AML-193 (cell line): ENCODE measurements around the gene LPP.

ENCODE experiments used
- DNase-seq, 2 experiments: peaks; one replicate each; lab custom pipeline; 2025; lab: John Stamatoyannopoulos, UW

The LPP gene

DNA sequence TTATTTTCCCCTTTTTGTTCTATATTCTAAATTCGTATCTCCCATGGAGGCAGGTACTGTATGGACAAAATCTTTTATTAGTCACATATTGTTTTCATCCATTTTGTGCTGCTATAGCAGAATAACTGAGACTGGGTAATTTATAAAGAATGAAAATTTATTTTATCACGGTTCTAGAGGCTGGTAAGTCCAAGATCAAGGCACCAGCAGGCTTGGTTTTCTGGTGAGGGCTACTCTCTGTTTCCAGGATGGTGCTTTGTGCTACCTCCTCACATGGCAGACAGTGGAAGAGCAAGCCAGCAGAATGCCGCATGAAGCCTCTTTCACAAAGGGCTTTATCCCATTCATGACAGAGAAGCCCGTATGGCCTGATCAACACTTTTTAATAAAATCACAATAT, 595.9 kb downstream of the LPP start:
- no peak for DNase-seq

DNA sequence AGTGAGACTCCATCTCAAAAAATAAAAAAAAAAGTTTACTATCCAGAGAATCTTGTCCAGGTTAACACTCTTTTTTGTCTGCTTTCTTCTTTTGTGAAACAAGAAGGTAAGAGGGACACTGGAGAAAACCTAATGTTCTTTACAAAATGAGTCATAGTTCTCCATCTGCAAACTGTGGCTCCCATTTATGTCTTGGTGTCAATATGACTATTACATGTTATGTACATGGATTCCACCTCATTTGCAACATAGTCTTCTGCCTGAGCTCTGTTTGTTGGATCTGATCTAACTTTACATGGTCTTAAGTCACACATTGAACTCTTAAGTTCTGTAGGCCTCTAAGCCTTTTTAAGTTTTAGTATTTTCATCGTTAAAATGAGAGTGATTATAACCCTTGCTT, 596.7 kb downstream of the LPP start:
- no peak for DNase-seq

DNA sequence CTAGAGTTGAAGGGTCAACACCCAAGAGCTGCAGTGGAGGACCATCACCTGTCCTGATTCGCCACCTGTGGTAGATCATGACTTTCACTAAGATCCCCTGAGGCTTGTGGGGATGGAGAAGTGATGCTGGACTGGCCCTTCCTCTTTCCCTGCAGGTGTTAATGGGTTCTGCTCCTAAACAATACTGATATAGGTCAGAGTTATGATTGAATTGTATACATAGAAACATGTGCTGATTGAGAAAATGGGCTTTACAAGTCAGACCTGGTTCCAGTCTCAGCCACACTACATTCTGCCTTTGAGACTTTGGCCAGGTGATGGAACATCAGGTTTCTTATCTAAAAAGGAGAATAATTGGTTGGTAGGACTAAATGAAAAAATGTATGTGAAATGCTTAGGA, 598.9 kb downstream of the LPP start:
- no peak for DNase-seq

GRCh38 chr3:188754267-188754666, 600.3 kb downstream of the LPP start:
- DNase-seq: no peak

DNA sequence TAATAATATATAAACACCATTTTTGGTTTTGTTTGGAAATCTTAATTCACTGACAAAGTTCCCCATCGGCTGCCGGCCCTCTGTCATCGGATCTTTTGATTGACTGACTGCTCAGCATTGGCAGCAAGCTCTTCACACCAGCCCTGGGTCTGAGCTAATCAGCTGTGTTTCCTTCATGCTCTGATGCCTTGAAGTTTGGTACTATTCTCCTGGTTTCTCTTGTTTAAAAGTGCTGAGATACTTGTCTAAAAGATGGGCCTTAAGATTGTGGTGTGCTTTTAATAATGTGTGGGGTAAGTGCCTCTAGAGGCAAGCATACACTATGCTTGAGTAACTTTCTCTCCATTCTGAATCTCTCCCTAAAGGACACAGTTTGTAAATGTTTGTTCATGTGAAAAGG, 602.3 kb downstream of the LPP start:
- DNase-seq: no peak

- DNase-seq: no peak
These were observed 605.5 kb downstream of the LPP start for GRCh38 chr3:188759336-188760005.

- DNase-seq: no peak
These were observed 606.5 kb downstream of the LPP start for GRCh38 chr3:188760408-188760807.

DNA sequence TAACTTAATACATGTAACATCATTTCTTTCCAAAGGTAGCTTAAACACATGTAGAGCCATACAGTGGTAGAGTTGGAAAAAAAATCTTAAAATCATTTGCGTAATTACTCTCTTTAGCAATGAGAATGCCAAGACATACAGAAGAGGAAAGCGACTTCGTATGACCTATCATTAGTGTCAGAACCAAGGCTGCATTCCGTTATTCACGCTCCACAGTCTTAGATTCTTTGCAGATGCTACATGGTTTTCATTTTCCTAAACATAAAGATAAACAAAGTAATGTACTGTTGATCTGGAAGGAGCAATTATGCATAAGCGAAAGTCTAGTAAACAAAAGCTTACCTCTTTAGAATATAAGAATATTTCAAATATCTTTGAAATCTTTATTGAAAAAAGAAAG, 607.5 kb downstream of the LPP start:
- no peak for DNase-seq

GRCh38 chr3:188761964-188762363, 608.0 kb downstream of the LPP start:
- DNase-seq: no peak

DNA sequence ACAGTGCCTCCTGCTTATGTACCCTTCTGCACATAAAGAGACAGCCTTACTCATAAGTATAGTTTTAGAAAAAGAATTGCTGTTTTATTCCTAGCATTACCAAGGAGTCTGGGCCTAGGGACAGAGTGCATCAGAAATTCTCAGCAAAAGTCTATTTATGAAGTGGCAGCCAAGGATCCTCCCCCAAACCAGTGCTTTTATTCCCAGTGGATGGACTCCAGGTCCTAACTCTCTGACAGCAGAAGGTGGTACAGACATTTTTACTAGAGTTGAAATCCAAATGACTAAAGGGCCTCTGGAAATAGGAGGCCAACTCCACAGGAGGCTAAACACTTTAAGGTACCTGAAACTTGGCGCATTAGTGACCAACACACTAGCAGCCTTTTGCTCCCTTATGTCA, 610.7 kb downstream of the LPP start:
- DNase-seq: no peak

DNA sequence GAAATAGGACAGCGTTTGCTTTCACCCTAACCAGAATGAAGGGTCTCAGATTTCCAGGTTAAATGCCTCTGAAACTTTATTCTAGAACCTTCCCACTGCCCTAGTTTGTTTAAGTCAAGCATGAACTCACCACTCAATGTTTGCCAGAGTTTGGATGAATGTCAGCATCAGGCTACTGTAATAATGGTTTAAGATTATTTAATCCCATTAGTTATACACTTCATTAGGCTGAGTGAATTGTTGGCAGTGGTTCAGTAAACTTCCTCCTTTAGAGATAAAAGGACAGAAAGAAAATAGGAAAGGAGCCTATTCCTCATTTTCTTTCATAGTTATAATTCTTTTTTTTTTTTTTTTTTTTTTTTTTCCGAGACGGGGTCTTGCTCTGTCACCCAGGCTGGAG, 615.9 kb downstream of the LPP start:
- no peak for DNase-seq

DNA sequence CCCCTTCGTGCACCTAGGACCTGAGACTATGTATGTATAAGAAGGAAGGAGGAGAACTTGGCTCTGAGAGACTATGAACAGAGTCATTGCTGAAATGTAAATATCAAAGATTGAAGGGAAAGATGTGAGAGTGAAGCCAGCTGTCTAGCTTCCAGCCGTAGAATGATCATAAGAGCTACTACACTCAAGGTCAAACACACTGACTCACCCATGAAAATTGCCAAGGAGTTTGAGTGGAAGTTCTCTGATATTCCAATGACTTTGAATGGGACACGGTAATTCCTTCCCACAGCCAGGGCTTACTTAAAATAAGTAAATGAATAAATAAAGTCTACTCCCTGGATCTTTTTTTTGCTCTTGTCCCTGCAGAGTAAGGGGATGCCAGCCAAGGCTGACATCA, 618.9 kb downstream of the LPP start:
- DNase-seq: no peak

GRCh38 chr3:188775412-188775811, 621.5 kb downstream of the LPP start:
- DNase-seq: no peak

- no peak for DNase-seq
These were observed 622.5 kb downstream of the LPP start for GRCh38 chr3:188776447-188776846.

- no peak for DNase-seq
These were observed 624.3 kb downstream of the LPP start for GRCh38 chr3:188778091-188778852.

DNA sequence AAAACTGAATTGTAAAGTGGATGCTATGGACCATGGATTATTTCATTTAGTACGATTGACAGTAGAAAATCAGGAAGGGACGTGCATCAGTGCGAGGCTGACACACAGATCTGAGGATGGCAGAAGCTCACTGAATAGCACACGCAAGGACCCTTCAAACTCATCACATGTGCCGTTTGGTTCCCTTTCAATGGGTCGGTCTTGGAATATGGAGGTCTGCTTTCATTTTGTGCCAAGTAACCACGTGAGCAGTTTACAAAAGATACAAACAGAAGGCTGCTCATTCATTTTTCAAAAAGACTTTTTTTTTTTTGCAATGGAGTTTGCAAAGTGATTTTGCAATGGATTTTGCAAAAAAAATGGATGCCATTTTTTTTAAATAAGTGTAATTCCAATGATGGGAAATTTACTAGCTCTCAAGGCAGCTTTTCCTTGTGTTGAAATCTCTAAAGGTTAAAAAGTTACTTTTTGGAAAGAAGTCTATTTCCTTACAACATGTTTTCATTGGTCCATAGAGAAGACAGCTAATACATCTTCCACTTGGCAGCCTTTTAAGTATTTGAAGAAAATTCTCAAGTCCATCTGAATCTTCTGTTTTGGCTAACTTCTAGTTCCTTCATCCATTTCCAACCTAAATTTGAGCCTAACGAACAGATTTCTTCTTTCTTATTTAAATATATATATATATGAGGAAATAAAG, 625.5 kb downstream of the LPP start:
- no peak for DNase-seq

GRCh38 chr3:188780193-188781147, 626.5 kb downstream of the LPP start:
- DNase-seq: peak; percentile 89 to 90

DNA sequence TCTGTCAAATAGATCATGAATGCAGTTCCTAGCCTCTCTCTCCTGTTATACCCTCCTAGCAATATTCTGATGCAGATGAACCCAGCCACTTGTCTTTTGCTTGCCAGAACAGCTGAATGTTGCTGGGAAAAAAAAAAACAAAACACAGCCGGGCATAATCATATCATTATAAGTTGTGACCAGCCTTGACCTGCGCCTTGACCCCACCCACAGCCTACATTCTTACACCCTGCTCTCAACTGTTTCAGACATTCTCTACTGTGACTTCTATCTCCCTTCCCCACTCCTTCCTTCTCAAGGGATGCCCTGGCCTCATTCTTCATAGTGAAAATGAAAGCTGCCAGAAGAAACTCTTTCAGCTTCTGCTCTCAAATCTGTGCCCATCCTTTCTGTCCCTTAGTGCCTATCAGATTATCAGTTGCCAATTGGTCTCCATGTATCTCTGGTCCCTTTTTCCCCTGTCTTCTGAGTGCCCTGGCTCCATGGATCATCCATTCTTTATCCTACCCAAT, 628.7 kb downstream of the LPP start:
- DNase-seq: no peak

- no peak for DNase-seq
These were observed 632.5 kb downstream of the LPP start for GRCh38 chr3:188786424-188786823.

DNA sequence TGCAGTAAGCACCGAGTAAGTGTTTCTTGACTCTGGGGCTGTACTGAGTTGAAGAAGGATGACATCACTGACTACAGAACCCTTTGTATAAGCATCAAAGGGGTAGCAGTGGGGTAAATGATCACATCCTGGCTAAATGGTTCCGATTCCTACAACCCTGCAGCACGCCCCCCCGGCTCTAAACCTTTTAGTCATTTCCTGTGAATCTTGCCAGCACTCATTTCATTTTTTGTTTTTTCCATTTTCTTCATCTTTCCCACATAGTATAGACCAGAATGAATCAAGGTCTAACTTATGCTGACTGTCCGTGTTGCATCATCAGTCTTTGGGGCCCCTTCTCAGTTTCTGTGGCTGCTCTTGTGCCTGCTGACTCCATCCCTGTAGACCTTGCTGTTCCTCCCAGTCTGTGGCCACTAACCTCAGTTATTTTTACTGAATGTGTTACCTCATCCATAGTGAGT, 634.7 kb downstream of the LPP start:
- no peak for DNase-seq

GRCh38 chr3:188789251-188789650, 635.3 kb downstream of the LPP start:
- no peak for DNase-seq

DNA sequence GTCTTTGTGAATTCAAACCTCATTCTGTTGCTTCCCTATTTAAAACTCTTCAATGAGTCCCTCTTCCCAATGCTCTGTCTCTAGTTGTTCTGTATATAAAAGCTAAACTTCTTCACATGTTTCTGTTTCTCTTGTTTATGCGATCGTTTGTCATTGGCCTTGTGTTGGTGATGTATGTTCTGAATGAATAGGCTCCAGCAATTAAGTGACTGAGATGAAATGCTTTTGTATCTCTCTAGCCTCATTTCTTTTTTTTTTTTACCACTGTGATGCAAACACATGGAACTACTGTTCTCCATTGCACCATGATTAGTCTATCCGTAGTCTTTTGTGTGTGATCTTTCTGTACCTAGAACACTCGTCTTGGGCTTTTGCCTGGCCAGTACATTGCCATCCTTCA, 637.4 kb downstream of the LPP start:
- DNase-seq: no peak
